Liver (tissue), 9 donors: Measurements from ENCODE around the gene GRM1. TPM values are rescaled to one million over a fixed set of nuclear protein-coding genes. Genes with fewer than 3 reads are reported as not detected.

Experiments used
- DNase-seq: peaks from one replicate; pipeline ENCODE4 v3.0.0-alpha.2; 2017; ENCODE audit warnings: low spot score
- H3K27ac ChIP-seq, 2 donors: one replicate each; pipeline ENCODE4 v1.7.0; 2013; ENCODE audit warnings: inconsistent platforms in 2 of 2, low read length in 2 of 2, control low read depth in 1 of 2, low read depth in 1 of 2, mild to moderate bottlenecking in 1 of 2
- H3K27me3 ChIP-seq, 4 donors: one replicate each; pipeline versions ENCODE4 v1.6.1 to v1.7.0; 2013; ENCODE audit warnings: low read length in 3 of 4, inconsistent platforms in 1 of 4, mild to moderate bottlenecking in 1 of 4, moderate library complexity in 1 of 4; ENCODE audit not compliant: control insufficient read depth in 4 of 4, insufficient read depth in 4 of 4
- H3K36me3 ChIP-seq, 4 donors: one replicate each; pipeline versions ENCODE4 v1.6.1 to v1.7.0; 2013; ENCODE audit warnings: low read length in 3 of 4, mild to moderate bottlenecking in 3 of 4, low read depth in 1 of 4, moderate library complexity in 1 of 4; ENCODE audit not compliant: control insufficient read depth in 4 of 4, insufficient read depth in 3 of 4
- H3K4me1 ChIP-seq, 4 donors: one replicate each; pipeline versions ENCODE4 v1.6.1 to v1.7.0; 2013; ENCODE audit warnings: low read length in 3 of 4, mild to moderate bottlenecking in 3 of 4, moderate library complexity in 1 of 4; ENCODE audit not compliant: control insufficient read depth in 4 of 4, insufficient read depth in 4 of 4
- H3K4me3 ChIP-seq, 3 donors: one replicate each; pipeline versions ENCODE4 v1.6.1 to v1.7.0; 2013; ENCODE audit warnings: low read length in 3 of 3, control low read depth in 1 of 3, low read depth in 1 of 3, mild to moderate bottlenecking in 1 of 3
- H3K9ac ChIP-seq, 2 donors: one replicate each; pipeline ENCODE4 v1.7.0; 2013; ENCODE audit warnings: low read length in 2 of 2, mild to moderate bottlenecking in 2 of 2, moderate library complexity in 2 of 2, control low read depth in 1 of 2, low read depth in 1 of 2
- H3K9me3 ChIP-seq, 4 donors: one replicate each; pipeline versions ENCODE4 v1.6.1 to v1.7.0; 2013; ENCODE audit warnings: low read length in 3 of 4; ENCODE audit not compliant: control insufficient read depth in 4 of 4
- EGR1 ChIP-seq, 2 donors: IDR thresholded peaks; 2 replicates each; pipeline ENCODE4 v1.6.1; 2016 to 2018; ENCODE audit warnings: antibody characterized with exemption in 2 of 2, low read depth in 2 of 2
- FOXA1 ChIP-seq: IDR thresholded peaks from 2 replicates; pipeline ENCODE4 v1.6.1; 2016; ENCODE audit warnings: antibody characterized with exemption
- FOXA2 ChIP-seq: IDR thresholded peaks from 2 replicates; pipeline ENCODE4 v1.6.1; 2016; ENCODE audit warnings: antibody characterized with exemption
- GABPA ChIP-seq, 2 donors: IDR thresholded peaks in 1 of 2; conservative IDR thresholded peaks in 1 of 2; 2 replicates each; pipeline ENCODE4 v1.6.1; 2016; ENCODE audit warnings: antibody characterized with exemption in 2 of 2, mild to moderate bottlenecking in 1 of 2, moderate library complexity in 1 of 2
- HNF4A ChIP-seq, 2 donors: conservative IDR thresholded peaks; 2 replicates each; pipeline ENCODE4 v1.6.1; 2016; ENCODE audit warnings: antibody characterized with exemption in 2 of 2, mild to moderate bottlenecking in 2 of 2
- HNF4G ChIP-seq: IDR thresholded peaks from 2 replicates; pipeline ENCODE4 v1.6.1; 2016; ENCODE audit warnings: antibody characterized with exemption
- JUND ChIP-seq, 2 donors: IDR thresholded peaks; 2 replicates each; pipeline ENCODE4 v1.6.1; 2016; ENCODE audit warnings: antibody characterized with exemption in 2 of 2
- MAX ChIP-seq: IDR thresholded peaks from 2 replicates; pipeline ENCODE4 v1.6.1; 2016; ENCODE audit warnings: antibody characterized with exemption
- NR2F2 ChIP-seq: IDR thresholded peaks from 2 replicates; pipeline ENCODE4 v1.6.1; 2016; ENCODE audit warnings: antibody characterized with exemption
- RAD21 ChIP-seq, 2 donors: IDR thresholded peaks; 2 replicates each; pipeline ENCODE4 v1.6.1; 2016; ENCODE audit warnings: antibody characterized with exemption in 2 of 2, mild to moderate bottlenecking in 2 of 2
- RXRA ChIP-seq, 2 donors: IDR thresholded peaks; 2 replicates each; pipeline ENCODE4 v1.6.1; 2017 to 2018; ENCODE audit warnings: antibody characterized with exemption in 2 of 2, mild to moderate bottlenecking in 1 of 2
- SP1 ChIP-seq: IDR thresholded peaks from 2 replicates; pipeline ENCODE4 v1.6.1; 2018; ENCODE audit warnings: antibody characterized with exemption, mild to moderate bottlenecking
- TAF1 ChIP-seq: conservative IDR thresholded peaks from 2 replicates; pipeline ENCODE4 v1.6.1; 2016; ENCODE audit warnings: antibody characterized with exemption, mild to moderate bottlenecking
- YY1 ChIP-seq: IDR thresholded peaks from 2 replicates; pipeline ENCODE4 v1.6.1; 2016; ENCODE audit warnings: antibody characterized with exemption, mild to moderate bottlenecking
- ZBTB33 ChIP-seq: IDR thresholded peaks from 2 replicates; pipeline ENCODE4 v1.6.1; 2016; ENCODE audit warnings: antibody characterized with exemption
- WGBS: extraction: QIAGEN DNeasy Blood & Tissue Kit; methylation state at CpG from one replicate; pipeline ENCODE4 v1.1.7; 2013; 5-methylcytosine and 5-hydroxymethylcytosine counted together
- polyA plus RNA-seq, 2 donors: library from polyadenylated mRNA; stranded (reverse) in 1 of 2; unstranded in 1 of 2; fragments of 200-250 nt in 1 of 2; fragments of >200 nt in 1 of 2; fragmentation: Nextera tagmentation in 1 of 2; extraction: Ambion mirVana in 1 of 2; gene quantifications; one replicate each; pipeline versions ENCODE4 v1.2.1 to v1.2.3, GENCODE V29; 2013 to 2015
- total RNA-seq, 2 donors: library from RNA; depleted of rRNA; stranded (reverse); fragments of >200 nt; gene quantifications; one replicate each; pipeline ENCODE4 v1.2.3, GENCODE V29; 2014
- TF ChIP-seq, protein P1 (sequence below): IDR thresholded peaks from 2 replicates; pipeline ENCODE4 v1.6.1; 2016; ENCODE audit warnings: antibody characterized with exemption, mild to moderate bottlenecking
- TF ChIP-seq, protein P2 (sequence below): IDR thresholded peaks from 2 replicates; pipeline ENCODE4 v1.6.1; 2016; ENCODE audit warnings: antibody characterized with exemption
- TF ChIP-seq, protein P3 (sequence below): fragments of 150-350 bp; IDR thresholded peaks from 2 replicates; pipeline ENCODE4 v1.5.1; 2017; ENCODE audit warnings: improper control_type of control experiment, low read depth, low read length; ENCODE audit not compliant: missing input control
- donor health status: healthy.
- donor health status: healthy.
- donor health status: healthy.
- donor health status: healthy.
- donor health status: healthy.

GRM1 gene
- total and polyA plus RNA-seq, 4 donors, result under 0.01 to 0.05 (median 0.01) TPM; not detected in 1

GRCh38 chr6:146177785-146178184, 148.9 kb downstream of the GRM1 start:
- 92% methylated on average over 1 of the region's 1 CpG for WGBS
- TF ChIP-seq FOXA2 (no peak), YY1 (no peak), RXRA (IDR thresholded peaks at IDR 0.05) (no peak), HNF4A (conservative IDR thresholded peaks at IDR 0.05) (no peak), SP1 (no peak), HNF4G (no peak), FOXA1 (no peak), GABPA (IDR thresholded peaks at IDR 0.05 in 1 of 2, conservative IDR thresholded peaks at IDR 0.05 in 1 of 2) (no peak), RAD21 (IDR thresholded peaks at IDR 0.05) (no peak), EGR1 (IDR thresholded peaks at IDR 0.05; ENCODE audit: low read depth in 2 of 2) (no peak), MAX (no peak), TAF1 (no peak), NR2F2 (no peak), JUND (IDR thresholded peaks at IDR 0.05) (no peak), ZBTB33 (no peak)
- TF ChIP-seq, protein P1, sequence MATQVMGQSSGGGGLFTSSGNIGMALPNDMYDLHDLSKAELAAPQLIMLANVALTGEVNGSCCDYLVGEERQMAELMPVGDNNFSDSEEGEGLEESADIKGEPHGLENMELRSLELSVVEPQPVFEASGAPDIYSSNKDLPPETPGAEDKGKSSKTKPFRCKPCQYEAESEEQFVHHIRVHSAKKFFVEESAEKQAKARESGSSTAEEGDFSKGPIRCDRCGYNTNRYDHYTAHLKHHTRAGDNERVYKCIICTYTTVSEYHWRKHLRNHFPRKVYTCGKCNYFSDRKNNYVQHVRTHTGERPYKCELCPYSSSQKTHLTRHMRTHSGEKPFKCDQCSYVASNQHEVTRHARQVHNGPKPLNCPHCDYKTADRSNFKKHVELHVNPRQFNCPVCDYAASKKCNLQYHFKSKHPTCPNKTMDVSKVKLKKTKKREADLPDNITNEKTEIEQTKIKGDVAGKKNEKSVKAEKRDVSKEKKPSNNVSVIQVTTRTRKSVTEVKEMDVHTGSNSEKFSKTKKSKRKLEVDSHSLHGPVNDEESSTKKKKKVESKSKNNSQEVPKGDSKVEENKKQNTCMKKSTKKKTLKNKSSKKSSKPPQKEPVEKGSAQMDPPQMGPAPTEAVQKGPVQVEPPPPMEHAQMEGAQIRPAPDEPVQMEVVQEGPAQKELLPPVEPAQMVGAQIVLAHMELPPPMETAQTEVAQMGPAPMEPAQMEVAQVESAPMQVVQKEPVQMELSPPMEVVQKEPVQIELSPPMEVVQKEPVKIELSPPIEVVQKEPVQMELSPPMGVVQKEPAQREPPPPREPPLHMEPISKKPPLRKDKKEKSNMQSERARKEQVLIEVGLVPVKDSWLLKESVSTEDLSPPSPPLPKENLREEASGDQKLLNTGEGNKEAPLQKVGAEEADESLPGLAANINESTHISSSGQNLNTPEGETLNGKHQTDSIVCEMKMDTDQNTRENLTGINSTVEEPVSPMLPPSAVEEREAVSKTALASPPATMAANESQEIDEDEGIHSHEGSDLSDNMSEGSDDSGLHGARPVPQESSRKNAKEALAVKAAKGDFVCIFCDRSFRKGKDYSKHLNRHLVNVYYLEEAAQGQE, result no peak
- TF ChIP-seq, protein P2, sequence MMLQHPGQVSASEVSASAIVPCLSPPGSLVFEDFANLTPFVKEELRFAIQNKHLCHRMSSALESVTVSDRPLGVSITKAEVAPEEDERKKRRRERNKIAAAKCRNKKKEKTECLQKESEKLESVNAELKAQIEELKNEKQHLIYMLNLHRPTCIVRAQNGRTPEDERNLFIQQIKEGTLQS, result no peak
- TF ChIP-seq, protein P3, sequence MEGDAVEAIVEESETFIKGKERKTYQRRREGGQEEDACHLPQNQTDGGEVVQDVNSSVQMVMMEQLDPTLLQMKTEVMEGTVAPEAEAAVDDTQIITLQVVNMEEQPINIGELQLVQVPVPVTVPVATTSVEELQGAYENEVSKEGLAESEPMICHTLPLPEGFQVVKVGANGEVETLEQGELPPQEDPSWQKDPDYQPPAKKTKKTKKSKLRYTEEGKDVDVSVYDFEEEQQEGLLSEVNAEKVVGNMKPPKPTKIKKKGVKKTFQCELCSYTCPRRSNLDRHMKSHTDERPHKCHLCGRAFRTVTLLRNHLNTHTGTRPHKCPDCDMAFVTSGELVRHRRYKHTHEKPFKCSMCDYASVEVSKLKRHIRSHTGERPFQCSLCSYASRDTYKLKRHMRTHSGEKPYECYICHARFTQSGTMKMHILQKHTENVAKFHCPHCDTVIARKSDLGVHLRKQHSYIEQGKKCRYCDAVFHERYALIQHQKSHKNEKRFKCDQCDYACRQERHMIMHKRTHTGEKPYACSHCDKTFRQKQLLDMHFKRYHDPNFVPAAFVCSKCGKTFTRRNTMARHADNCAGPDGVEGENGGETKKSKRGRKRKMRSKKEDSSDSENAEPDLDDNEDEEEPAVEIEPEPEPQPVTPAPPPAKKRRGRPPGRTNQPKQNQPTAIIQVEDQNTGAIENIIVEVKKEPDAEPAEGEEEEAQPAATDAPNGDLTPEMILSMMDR, result no peak
- H3K36me3 ChIP-seq, result no peaks in the 10 kb centered on the region
- no peak overlapping the region for H3K9ac ChIP-seq
- H3K4me3 ChIP-seq, result no peak overlapping the region
- no peak overlapping the region for H3K27ac ChIP-seq
- no peaks in the 10 kb centered on the region for H3K27me3 ChIP-seq
- no peak for DNase-seq
- H3K9me3 ChIP-seq, result no peaks in the 10 kb centered on the region
- H3K4me1 ChIP-seq, result no peaks in the 10 kb centered on the region
